ENCODE results near the gene ATP5PF.
"Not testable (repeated sequence)": the region's sequence is repeated elsewhere in the genome, so short reads cannot be mapped to it uniquely, and the experiment has no call there.

Gene ATP5PF, protein sequence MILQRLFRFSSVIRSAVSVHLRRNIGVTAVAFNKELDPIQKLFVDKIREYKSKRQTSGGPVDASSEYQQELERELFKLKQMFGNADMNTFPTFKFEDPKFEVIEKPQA

DNA sequence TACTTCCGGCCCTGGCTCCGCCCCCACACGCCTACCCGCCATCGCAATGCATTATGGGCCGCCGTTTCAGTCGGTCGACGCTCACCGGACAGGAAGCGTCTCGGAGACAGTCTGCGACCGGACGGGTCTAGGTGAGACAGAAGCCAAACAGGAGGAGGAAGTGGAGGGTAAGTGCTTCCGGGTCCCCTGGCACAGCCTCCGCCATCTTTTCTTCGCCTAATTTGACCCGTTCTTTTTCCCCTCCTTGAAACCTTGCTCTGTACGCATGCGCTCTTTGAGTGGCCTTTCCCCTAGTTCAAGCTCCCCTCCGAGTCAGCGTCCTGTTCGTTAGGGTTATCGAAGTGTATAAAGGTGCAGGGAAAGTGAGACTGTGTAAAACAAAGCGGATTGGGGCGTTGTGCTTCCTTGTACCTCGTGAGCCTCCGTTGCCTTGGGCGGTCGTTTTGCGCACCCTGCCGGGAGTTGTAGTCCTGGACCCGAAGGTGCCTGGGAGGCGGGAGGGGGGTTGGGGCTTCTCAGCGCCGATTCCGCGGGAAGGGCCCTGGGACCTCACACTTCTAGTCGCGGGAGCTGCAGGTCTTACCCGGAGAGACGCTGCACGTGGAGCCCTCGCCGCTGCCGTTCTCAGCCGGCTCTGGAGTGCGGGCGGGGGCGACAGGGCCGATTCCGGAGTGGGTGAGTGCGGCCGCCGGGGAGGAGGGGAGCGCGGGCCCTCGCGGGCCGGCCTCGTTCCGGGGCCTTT is at the start of gene ATP5PF, which contains the start of gene GABPA:
ATP5PF (minus strand) TSS at position 1 of the 742 bp plus-strand sequence. CDS start 5,110 bp downstream, outside the sequence.
GABPA (plus strand) TSS at position 69 of the 742 bp plus-strand sequence. CDS start 6,627 bp downstream, outside the sequence.
- peak within 1 kb of the TSS; percentile 97 for H3K27ac ChIP-seq (ENCODE audit: low read depth, low read length)
- H3K4me1 ChIP-seq (ENCODE audit: control insufficient read depth, insufficient read depth, low read length), result peaks cover 6% of the 10 kb centered on the region; the same call in 1 of the 2 replicates
- H3K36me3 ChIP-seq (ENCODE audit: control insufficient read depth, insufficient read depth, low read length), result 0 out of 2 replicates have a peak, but pooled peaks cover 3% of the 10 kb centered on the region
- H3K27me3 ChIP-seq (ENCODE audit: control insufficient read depth, insufficient read depth, low read length), result no peaks in the 10 kb centered on the region
- peak within 1 kb of the TSS; percentile 100 for H3K9ac ChIP-seq (ENCODE audit: low read length)
- no peaks in the 10 kb centered on the region for H3K9me3 ChIP-seq (ENCODE audit: control insufficient read depth, insufficient read depth, low read depth, low read length)
- peak within 1 kb of the TSS; percentile 98 for H3K4me3 ChIP-seq (ENCODE audit: low read depth, low read length)

DNA sequence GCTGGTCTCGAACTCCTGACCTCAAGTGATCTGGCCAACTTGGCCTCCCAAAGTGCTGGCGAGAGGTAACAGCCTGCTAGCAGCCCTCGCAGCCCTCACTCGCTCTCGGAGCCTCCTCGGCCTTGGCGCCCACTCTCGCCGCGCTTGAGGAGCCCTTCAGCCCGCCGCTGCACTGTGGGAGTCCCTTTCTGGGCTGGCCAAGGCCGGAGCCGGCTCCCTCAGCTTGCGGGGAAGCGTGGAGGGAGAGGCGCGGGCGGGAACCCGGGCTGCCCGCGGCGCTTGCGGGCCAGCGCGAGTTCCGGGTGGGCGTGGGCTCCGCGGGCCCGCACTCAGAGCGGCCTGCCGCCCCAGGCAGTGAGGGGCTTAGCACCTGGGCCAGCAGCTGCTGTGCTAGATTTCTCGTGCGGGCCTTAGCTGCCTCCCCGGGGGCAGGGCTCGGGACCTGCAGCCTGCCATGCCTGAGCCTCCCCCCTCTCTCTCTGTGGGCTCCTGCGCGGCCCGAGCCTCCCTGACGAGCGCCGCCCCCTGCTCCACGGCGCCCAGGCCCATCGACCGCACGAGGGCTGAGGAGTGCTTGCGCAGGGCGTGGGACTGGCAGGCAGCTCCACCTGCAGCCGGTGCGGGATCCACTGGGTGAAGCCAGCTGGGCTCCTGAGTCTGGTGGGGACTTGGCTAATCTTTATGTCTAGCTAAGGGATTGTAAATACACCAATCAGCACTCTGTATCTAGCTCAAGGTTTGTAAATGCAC is 43.6 kb upstream of the ATP5PF start:
- H3K27me3 ChIP-seq (ENCODE audit: control insufficient read depth, insufficient read depth, low read length); H3K9ac ChIP-seq (ENCODE audit: low read length); H3K36me3 ChIP-seq (ENCODE audit: control insufficient read depth, insufficient read depth, low read length); H3K27ac ChIP-seq (ENCODE audit: low read depth, low read length); H3K4me3 ChIP-seq (ENCODE audit: low read depth, low read length); H3K9me3 ChIP-seq (ENCODE audit: control insufficient read depth, insufficient read depth, low read depth, low read length); H3K4me1 ChIP-seq (ENCODE audit: control insufficient read depth, insufficient read depth, low read length): not testable (repeated sequence)

DNA sequence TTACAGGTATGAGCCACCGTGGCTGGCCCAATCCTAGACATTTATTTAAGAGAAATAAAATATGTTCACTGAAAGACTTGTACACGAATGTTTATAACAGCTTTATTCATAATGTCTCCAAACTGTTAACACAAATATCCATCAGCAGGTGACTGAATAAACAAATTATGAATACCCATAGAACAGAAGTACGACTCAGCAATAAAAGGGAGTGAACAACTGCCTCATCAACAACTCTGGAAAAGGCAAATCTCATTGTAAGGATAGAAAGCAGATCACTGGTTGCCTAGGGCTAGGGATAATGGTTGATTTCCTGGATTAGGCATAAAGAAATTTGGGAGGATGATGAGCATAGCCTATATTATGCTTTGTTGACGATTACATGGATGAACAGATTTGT is 41.7 kb upstream of the ATP5PF start:
- Histone ChIP-seq H3K4me1 (ENCODE audit: control insufficient read depth, insufficient read depth, low read length) (no peaks in the 10 kb centered on the region), H3K9me3 (ENCODE audit: control insufficient read depth, insufficient read depth, low read depth, low read length) (0 out of 2 replicates have a peak, but pooled peaks cover 6% of the 10 kb centered on the region), H3K9ac (ENCODE audit: low read length) (no peak overlapping the region), H3K4me3 (ENCODE audit: low read depth, low read length) (no peak overlapping the region), H3K27ac (ENCODE audit: low read depth, low read length) (no peak overlapping the region), H3K36me3 (ENCODE audit: control insufficient read depth, insufficient read depth, low read length) (no peaks in the 10 kb centered on the region), H3K27me3 (ENCODE audit: control insufficient read depth, insufficient read depth, low read length) (no peaks in the 10 kb centered on the region)

DNA sequence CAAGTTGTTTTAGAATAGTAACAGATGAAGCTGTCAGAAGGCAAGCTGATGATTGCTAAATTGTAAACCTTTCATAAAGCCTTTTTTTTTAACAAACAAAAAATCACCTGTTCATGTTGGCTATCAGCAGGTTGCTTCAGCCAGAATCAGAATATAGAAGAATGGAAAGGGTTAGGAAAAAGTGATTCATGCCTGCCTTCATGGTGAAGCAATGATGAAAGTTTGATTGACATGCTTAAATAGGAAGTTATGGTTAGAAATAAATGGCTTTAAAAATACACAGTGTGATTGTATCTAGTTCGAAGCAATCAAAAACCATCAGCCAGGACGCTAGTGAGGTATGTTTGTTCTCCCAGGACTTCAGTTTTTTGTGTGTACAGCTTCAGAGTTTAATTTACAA is 38.0 kb upstream of the ATP5PF start:
- H3K27me3 ChIP-seq (ENCODE audit: control insufficient read depth, insufficient read depth, low read length), result no peaks in the 10 kb centered on the region
- H3K27ac ChIP-seq (ENCODE audit: low read depth, low read length), result no peak overlapping the region

DNA sequence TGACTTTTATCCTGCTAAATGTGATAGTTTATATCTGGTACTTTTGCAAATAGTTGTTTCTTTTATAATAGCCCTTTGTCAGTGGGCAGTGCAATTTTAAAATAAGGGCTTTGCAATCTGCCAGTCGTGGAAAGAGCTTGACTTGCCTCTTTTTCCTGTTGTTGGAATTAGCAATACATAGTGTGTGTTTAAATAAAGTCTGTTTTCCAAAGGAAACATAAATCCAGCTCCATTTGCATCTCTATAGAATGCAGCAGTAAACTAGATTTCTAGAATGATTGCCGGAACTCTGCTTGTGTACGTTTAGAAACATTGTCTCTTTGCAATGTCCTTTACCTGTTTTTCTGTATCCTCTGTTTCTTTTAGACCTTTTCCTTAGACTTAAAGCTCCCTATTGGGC is 33.2 kb upstream of the ATP5PF start:
- no peak overlapping the region for H3K9ac ChIP-seq (ENCODE audit: low read length)
- H3K27ac ChIP-seq (ENCODE audit: low read depth, low read length), result no peak overlapping the region
- H3K4me3 ChIP-seq (ENCODE audit: low read depth, low read length), result no peak overlapping the region
- peaks cover 33% of the 10 kb centered on the region for H3K36me3 ChIP-seq (ENCODE audit: control insufficient read depth, insufficient read depth, low read length)
- H3K27me3 ChIP-seq (ENCODE audit: control insufficient read depth, insufficient read depth, low read length), result no peaks in the 10 kb centered on the region
- no peaks in the 10 kb centered on the region for H3K4me1 ChIP-seq (ENCODE audit: control insufficient read depth, insufficient read depth, low read length)
- no peaks in the 10 kb centered on the region for H3K9me3 ChIP-seq (ENCODE audit: control insufficient read depth, insufficient read depth, low read depth, low read length)

More for the DNA sequence above, 38.0 kb upstream of the ATP5PF start:
- no peaks in the 10 kb centered on the region for H3K36me3 ChIP-seq (ENCODE audit: control insufficient read depth, insufficient read depth, low read length)
- no peak overlapping the region for H3K4me3 ChIP-seq (ENCODE audit: low read depth, low read length)
- H3K4me1 ChIP-seq (ENCODE audit: control insufficient read depth, insufficient read depth, low read length), result no peaks in the 10 kb centered on the region
- no peaks in the 10 kb centered on the region for H3K9me3 ChIP-seq (ENCODE audit: control insufficient read depth, insufficient read depth, low read depth, low read length)
- no peak overlapping the region for H3K9ac ChIP-seq (ENCODE audit: low read length)

DNA sequence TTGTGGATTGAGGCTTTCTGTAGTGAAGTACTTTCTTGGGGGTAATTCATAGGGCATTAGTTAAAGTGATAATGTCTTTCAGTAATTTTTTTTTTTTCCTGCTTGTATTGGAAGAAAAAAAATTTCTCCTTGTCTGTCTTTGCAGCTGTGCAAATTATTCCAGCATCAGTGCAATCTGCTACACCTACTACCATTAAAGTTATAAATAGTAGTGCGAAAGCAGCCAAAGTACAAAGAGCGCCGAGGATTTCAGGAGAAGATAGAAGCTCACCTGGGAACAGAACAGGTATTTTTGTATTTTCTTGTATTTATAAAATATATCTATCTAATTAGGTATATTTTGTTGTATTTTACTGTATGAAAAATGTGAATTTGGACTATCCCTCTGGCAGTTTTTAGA is 29.4 kb upstream of the ATP5PF start:
- no peak overlapping the region for H3K27ac ChIP-seq (ENCODE audit: low read depth, low read length)
- peaks cover 66% of the 10 kb centered on the region for H3K36me3 ChIP-seq (ENCODE audit: control insufficient read depth, insufficient read depth, low read length)

DNA sequence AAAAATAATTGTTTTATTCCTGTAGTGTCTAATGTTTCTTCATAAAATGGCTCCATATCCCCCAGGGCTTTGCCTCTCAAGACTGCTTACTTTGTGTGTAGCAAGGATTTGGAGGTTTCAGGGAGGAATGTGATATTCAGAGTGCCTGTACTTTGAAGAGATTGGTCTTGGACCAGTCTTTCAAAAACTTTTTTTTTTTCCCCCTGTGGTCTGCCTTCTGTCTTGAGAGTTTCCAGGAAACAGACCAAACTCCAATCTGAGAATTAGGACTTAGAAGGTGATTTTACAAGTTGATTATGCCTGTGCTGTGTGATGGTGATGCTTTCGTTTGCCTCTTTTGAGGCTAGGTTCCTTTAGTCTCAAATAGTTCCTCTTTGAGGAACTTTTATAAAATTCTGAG is 26.0 kb upstream of the ATP5PF start:
- Histone ChIP-seq H3K36me3 (ENCODE audit: control insufficient read depth, insufficient read depth, low read length) (peaks cover 75% of the 10 kb centered on the region), H3K4me3 (ENCODE audit: low read depth, low read length) (no peak overlapping the region)

More for the DNA sequence above, 29.4 kb upstream of the ATP5PF start:
- H3K27me3 ChIP-seq (ENCODE audit: control insufficient read depth, insufficient read depth, low read length), result no peaks in the 10 kb centered on the region
- no peak overlapping the region for H3K9ac ChIP-seq (ENCODE audit: low read length)
- no peaks in the 10 kb centered on the region for H3K4me1 ChIP-seq (ENCODE audit: control insufficient read depth, insufficient read depth, low read length)
- H3K4me3 ChIP-seq (ENCODE audit: low read depth, low read length), result no peak overlapping the region
- H3K9me3 ChIP-seq (ENCODE audit: control insufficient read depth, insufficient read depth, low read depth, low read length), result no peaks in the 10 kb centered on the region

DNA sequence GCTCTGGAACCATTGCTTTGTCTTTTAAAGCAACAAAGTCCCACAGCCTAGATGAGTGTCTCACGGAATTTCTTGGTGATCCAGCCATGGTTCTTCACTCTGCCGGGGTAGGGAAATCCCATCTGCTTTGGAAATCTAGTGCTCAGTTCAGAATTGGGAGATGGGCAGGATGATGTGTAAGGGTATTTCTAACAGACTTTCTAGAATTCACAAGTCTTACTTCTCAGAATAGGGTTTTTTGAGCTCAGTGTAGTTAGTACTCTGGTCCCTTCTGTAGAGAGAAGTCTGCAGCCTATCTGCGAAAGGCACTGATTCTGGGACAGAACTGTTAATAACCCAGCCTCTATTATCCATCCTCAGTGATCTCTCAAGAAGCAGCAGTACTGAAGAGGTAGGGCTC is 25.4 kb upstream of the ATP5PF start:
- H3K27me3 ChIP-seq (ENCODE audit: control insufficient read depth, insufficient read depth, low read length), result no peaks in the 10 kb centered on the region
- peaks cover 69% of the 10 kb centered on the region for H3K36me3 ChIP-seq (ENCODE audit: control insufficient read depth, insufficient read depth, low read length)
- no peak overlapping the region for H3K27ac ChIP-seq (ENCODE audit: low read depth, low read length)
- no peak overlapping the region for H3K4me3 ChIP-seq (ENCODE audit: low read depth, low read length)
- H3K4me1 ChIP-seq (ENCODE audit: control insufficient read depth, insufficient read depth, low read length), result no peaks in the 10 kb centered on the region
- H3K9ac ChIP-seq (ENCODE audit: low read length), result no peak overlapping the region
- no peaks in the 10 kb centered on the region for H3K9me3 ChIP-seq (ENCODE audit: control insufficient read depth, insufficient read depth, low read depth, low read length)

More for the DNA sequence above, 26.0 kb upstream of the ATP5PF start:
- Histone ChIP-seq H3K27ac (ENCODE audit: low read depth, low read length) (no peak overlapping the region), H3K27me3 (ENCODE audit: control insufficient read depth, insufficient read depth, low read length) (no peaks in the 10 kb centered on the region), H3K9me3 (ENCODE audit: control insufficient read depth, insufficient read depth, low read depth, low read length) (no peaks in the 10 kb centered on the region), H3K9ac (ENCODE audit: low read length) (no peak overlapping the region), H3K4me1 (ENCODE audit: control insufficient read depth, insufficient read depth, low read length) (no peaks in the 10 kb centered on the region)

DNA sequence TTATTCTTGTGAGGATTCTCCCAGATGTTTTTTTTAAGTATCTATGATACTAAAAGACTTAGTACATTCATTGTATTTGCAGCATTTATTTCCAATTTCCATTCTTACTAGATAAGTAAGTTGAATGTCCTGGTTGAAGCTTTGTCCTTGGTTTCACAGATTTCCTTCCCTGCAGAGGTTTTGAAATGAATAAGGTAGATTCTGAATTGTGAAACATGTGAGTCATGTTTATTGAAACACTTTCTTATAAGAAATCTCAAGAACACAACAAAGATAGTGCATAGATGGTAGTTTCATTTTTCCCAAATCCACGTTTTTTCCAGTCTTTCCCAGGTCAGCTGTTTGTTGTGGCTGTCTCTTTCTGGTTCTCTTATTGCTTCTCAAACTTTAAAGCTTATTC is 24.9 kb upstream of the ATP5PF start:
- peaks cover 69% of the 10 kb centered on the region for H3K36me3 ChIP-seq (ENCODE audit: control insufficient read depth, insufficient read depth, low read length)
- no peak overlapping the region for H3K4me3 ChIP-seq (ENCODE audit: low read depth, low read length)
- H3K9me3 ChIP-seq (ENCODE audit: control insufficient read depth, insufficient read depth, low read depth, low read length), result no peaks in the 10 kb centered on the region
- no peaks in the 10 kb centered on the region for H3K27me3 ChIP-seq (ENCODE audit: control insufficient read depth, insufficient read depth, low read length)
- no peaks in the 10 kb centered on the region for H3K4me1 ChIP-seq (ENCODE audit: control insufficient read depth, insufficient read depth, low read length)
- no peak overlapping the region for H3K9ac ChIP-seq (ENCODE audit: low read length)
- no peak overlapping the region for H3K27ac ChIP-seq (ENCODE audit: low read depth, low read length)

DNA sequence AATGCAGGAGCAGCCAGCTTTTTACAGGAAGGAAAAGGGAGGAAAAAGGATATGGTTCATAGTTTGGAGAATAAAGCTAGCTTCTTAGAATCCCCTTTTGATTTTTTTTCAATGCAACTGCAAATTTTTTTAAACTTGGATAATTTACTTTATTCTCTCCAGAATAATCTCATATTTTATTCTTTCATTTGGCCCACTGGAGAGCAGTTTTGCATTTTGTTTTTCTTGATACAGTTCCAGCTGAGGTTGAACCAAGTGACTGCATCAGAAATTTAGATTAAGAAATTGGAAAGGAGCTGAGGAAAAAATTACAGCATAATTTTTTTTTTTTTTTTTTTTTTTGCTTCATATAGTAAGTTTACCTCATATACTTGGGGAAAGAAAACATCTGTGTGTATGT is 22.8 kb upstream of the ATP5PF start:
- peaks cover 62% of the 10 kb centered on the region for H3K36me3 ChIP-seq (ENCODE audit: control insufficient read depth, insufficient read depth, low read length)
- H3K4me3 ChIP-seq (ENCODE audit: low read depth, low read length), result no peak overlapping the region
- H3K9me3 ChIP-seq (ENCODE audit: control insufficient read depth, insufficient read depth, low read depth, low read length), result no peaks in the 10 kb centered on the region
- H3K27me3 ChIP-seq (ENCODE audit: control insufficient read depth, insufficient read depth, low read length), result no peaks in the 10 kb centered on the region
- H3K9ac ChIP-seq (ENCODE audit: low read length), result no peak overlapping the region
- H3K27ac ChIP-seq (ENCODE audit: low read depth, low read length), result no peak overlapping the region
- H3K4me1 ChIP-seq (ENCODE audit: control insufficient read depth, insufficient read depth, low read length), result no peaks in the 10 kb centered on the region

All from HUES6 (cell line).